HepG2 (cell line): ENCODE data around the gene SLC17A3.

Experiments
- ARHGAP35 ChIP-seq: sonication (generic); formaldehyde crosslinking; IDR thresholded peaks from 2 replicates; pipeline ENCODE4 v1.9.0; 2022; ENCODE audit warnings: mild to moderate bottlenecking, inconsistent platforms, moderate library complexity, missing genetic modification reagents, borderline replicate concordance
- CHD2 ChIP-seq: IDR thresholded peaks from 2 replicates; pipeline ENCODE4 v1.6.1; 2011; ENCODE audit warnings: low read depth, low read length, improper control_type of control experiment
- DMAP1 ChIP-seq: IDR thresholded peaks from 2 replicates; pipeline ENCODE4 v1.6.1; 2016
- ERF ChIP-seq: IDR thresholded peaks from 2 replicates; pipeline ENCODE4 v1.6.1; 2018; ENCODE audit warnings: missing biosample characterization, missing genetic modification reagents
- FOXJ3 ChIP-seq: sonication (generic); formaldehyde crosslinking; IDR thresholded peaks from 2 replicates; pipeline ENCODE4 v1.4.0; 2020; ENCODE audit warnings: missing genetic modification reagents, mild to moderate bottlenecking, borderline replicate concordance
- POLR2AphosphoS5 ChIP-seq: IDR thresholded peaks from 2 replicates; pipeline ENCODE4 v1.6.1; 2012; ENCODE audit warnings: low read depth, low read length
- RAD21 ChIP-seq: fragments of 450-650 bp; formaldehyde crosslinking; IDR thresholded peaks from 2 replicates; pipeline ENCODE4 v1.5.0; 2020; ENCODE audit warnings: mild to moderate bottlenecking
- SETDB1 ChIP-seq: sonication (generic); formaldehyde crosslinking; IDR thresholded peaks from 2 replicates; pipeline ENCODE4 v1.5.1; 2020; ENCODE audit warnings: missing genetic modification reagents, mild to moderate bottlenecking, borderline replicate concordance
- TBL1XR1 ChIP-seq: fragments of 150-350 bp; IDR thresholded peaks from 2 replicates; pipeline ENCODE4 v1.6.1; 2014; ENCODE audit warnings: borderline replicate concordance, low read length; ENCODE audit not compliant: partially characterized antibody
- USF2 ChIP-seq, 2 experiments: sonication (generic) in 1 of 2; formaldehyde crosslinking in 1 of 2; IDR thresholded peaks; 2 replicates each; pipeline versions ENCODE4 v1.5.1 to v1.6.1; 2011 to 2020; ENCODE audit warnings: borderline replicate concordance in 1 of 2, low read depth in 1 of 2, low read length in 1 of 2, mild to moderate bottlenecking in 1 of 2, missing genetic modification reagents in 1 of 2, moderate library complexity in 1 of 2
- ZFP62 ChIP-seq: sonication (generic); formaldehyde crosslinking; IDR thresholded peaks from 2 replicates; pipeline ENCODE4 v1.4.0; 2020; ENCODE audit warnings: missing genetic modification reagents
- ZNF407 ChIP-seq: sonication (generic); formaldehyde crosslinking; IDR thresholded peaks from one replicate; pipeline ENCODE4 v1.5.1; 2020; ENCODE audit warnings: mild to moderate bottlenecking, missing genetic modification reagents; ENCODE audit errors: not compliant biosample characterization
- ZNF670 ChIP-seq: sonication (generic); formaldehyde crosslinking; IDR thresholded peaks from 2 replicates; pipeline ENCODE4 v1.8.0; 2022; ENCODE audit warnings: mild to moderate bottlenecking, missing genetic modification reagents, borderline replicate concordance
- TF ChIP-seq, protein P1 (sequence below): sonication (generic); formaldehyde crosslinking; IDR thresholded peaks from 2 replicates; pipeline ENCODE4 v1.4.0; 2020; ENCODE audit warnings: missing genetic modification reagents, borderline replicate concordance

DNA sequence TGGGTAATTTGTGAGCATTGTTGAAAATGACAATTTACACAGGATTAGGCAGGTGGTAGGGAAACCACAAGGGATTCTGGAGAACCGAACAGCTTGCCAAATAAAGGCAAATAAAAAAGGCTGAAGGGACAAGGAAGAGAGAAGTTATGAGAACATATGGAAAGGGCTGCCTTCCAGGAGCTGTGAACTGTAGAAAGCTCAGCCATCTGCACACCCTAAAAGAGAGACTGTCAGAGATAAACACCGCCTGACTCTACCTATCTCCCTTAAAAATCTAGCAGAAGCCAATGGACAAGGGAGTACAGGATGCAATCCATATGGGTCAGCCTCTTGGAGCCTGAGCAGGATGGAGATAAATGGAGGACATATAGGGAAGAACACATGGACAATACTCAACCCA is 29.5 kb downstream of the SLC17A3 start:
- no peak for TF ChIP-seq SETDB1 (CRISPR knock-in tag)
- TF ChIP-seq USF2 (IDR thresholded peaks at IDR 0.05; ENCODE audit: low read depth, low read length): no peak
- TF ChIP-seq USF2 (CRISPR knock-in tag; IDR thresholded peaks at IDR 0.05; ENCODE audit: borderline replicate concordance): no peak
- no peak for TF ChIP-seq ZFP62 (CRISPR knock-in tag)
- TF ChIP-seq CHD2: no peak
- no peak for TF ChIP-seq TBL1XR1
- TF ChIP-seq ZNF407 (CRISPR knock-in tag): no peak
- no peak for TF ChIP-seq FOXJ3 (CRISPR knock-in tag)
- TF ChIP-seq, protein P1, sequence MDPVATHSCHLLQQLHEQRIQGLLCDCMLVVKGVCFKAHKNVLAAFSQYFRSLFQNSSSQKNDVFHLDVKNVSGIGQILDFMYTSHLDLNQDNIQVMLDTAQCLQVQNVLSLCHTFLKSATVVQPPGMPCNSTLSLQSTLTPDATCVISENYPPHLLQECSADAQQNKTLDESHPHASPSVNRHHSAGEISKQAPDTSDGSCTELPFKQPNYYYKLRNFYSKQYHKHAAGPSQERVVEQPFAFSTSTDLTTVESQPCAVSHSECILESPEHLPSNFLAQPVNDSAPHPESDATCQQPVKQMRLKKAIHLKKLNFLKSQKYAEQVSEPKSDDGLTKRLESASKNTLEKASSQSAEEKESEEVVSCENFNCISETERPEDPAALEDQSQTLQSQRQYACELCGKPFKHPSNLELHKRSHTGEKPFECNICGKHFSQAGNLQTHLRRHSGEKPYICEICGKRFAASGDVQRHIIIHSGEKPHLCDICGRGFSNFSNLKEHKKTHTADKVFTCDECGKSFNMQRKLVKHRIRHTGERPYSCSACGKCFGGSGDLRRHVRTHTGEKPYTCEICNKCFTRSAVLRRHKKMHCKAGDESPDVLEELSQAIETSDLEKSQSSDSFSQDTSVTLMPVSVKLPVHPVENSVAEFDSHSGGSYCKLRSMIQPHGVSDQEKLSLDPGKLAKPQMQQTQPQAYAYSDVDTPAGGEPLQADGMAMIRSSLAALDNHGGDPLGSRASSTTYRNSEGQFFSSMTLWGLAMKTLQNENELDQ: no peak
- no peak for TF ChIP-seq ERF (CRISPR knock-in tag)
- no peak for TF ChIP-seq ZNF670 (CRISPR knock-in tag)
- TF ChIP-seq POLR2AphosphoS5: no peak
- no peak for TF ChIP-seq DMAP1 (CRISPR knock-in tag)
- TF ChIP-seq RAD21 (CRISPR knock-in tag): no peak
- no peak for TF ChIP-seq ARHGAP35 (CRISPR knock-in tag)
